Activated CD4-positive, alpha-beta T cell treated with anti-CD3 and anti-CD28 coated beads for 1 hour (primary cell): ENCODE results near the gene WIPF1.

Source experiments
- DNase-seq: peaks from one replicate; pipeline ENCODE4 v3.0.0-alpha.2; 2020

The WIPF1 gene

DNA sequence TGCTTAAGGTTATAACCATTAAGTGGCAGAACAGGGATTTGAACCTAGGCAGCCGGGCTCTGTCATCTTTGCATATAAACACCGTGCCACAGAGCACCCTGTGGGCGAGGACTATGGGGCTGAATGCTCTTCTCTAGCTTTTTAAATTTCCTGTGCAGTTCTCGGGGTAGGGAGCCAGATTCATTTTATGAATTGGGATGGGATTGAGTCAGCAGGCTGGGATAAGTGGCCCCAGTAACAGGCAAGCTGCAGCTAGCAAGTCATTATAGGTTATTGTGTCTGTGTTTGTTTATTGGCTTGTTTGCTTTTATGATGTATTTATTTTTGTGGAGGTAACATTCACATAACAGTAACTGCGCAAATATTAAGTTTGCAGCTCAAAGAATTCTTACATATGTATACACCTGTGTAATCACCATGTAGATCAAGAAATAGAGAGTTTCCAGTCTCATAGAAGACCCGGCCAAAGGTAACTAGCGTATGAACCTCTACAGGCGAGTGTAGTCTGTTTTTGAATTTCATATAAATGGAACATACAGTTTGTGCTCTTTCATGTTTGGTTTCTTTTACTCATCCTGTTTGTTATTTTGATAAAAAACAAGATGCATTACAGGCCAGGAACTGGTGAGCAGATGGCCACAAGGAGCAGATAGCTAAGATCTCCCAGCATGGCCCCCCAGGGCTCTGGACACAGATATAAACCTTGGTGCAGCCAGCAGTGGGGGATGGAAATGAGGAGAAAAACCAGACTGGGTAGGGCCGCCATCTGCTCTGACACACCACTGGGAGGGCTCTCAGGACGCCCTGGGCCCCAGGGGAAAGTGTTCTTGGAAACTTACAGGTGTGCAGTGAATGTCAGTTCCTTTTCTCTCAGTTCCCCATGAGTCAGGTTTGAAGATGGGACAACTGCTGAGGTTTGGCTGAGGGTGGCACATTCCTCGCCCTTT is 61.6 kb downstream of the WIPF1 start:
- DNase-seq: no peak

DNA sequence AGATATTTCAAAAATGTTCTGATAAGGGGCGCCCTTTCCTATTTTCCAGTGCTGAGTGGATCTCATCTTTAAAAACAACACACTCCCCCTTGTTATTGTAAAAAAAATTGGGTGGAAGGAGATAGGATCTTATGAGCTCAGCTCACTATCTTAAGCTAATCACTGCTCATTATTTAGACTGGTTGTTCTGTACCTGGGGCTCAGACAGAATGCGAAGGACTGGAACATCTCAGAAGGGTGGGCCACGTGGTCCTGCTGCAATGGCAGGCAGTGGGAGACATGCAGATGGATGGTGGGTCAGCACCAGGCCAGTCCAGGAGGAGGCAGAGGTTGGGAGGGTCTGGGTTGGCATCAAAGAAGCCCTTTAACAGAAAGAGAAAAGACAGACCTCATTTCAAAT is 62.5 kb downstream of the WIPF1 start:
- no peak for DNase-seq

DNA sequence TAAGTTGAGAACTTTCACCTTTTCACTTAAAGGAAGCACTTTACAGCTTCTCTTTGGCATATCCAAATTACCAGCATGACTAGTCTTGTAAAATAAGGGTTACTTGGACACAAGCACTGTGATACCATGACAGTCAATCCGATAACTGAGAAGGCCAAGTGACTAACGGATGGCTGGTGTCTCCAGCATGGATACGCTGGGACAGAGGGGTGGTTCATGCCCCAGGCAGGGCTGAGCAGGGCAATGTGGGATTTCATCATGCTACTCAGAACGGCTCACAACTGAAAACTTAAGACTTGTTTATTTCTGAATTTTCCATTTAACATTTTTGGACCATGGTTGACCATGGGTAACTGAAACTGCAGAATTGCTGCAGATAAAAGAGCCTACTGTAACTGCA is 67.7 kb downstream of the WIPF1 start:
- DNase-seq: no peak

DNA sequence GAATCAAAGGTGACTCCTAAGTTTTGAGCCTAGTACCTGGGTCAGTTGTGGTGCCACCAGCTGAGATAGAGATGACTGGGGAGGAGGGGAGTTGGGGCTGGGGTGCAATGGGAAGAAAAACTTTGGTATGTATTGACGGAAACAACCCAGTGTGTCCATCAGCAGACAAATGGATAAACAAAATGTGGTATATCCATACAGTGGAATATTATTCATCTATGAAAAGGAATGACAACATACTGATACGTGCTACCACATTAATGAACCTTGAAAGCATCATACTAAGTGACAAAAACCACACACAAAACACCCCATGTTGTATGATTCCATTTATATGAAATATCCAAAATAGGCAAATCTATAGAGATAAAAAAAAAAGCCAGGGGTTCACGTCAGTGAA is 69.6 kb downstream of the WIPF1 start:
- no peak for DNase-seq

DNA sequence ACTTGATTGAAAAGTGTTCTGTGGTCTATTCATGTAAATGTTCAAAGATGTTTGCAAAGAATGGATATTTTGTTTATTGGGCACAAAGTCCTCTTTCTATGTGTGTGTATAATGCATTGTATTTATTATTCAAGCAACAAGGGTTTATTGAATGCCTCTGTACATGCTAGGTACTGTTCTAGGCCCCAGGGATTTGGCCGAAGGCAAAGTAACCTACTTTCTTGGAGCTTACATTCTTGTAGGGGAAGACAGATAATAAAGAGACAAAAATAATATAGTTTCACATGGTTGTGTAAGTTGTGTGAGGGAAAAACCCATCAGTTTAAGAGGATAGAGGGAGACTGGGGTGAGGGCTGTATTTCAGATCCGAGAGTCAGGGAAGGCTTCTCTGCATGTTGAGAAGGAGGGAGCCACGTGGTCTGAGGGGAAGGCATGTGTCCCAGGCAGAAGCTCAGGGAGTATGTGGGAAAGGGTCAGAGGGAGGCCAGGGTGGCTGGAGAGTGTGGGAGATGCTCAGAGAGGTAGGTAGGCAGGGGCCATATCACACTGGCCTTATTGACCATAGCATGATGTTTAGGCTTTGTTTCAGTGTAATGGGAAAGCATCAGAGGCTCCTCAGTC is 70.4 kb downstream of the WIPF1 start:
- no peak for DNase-seq

DNA sequence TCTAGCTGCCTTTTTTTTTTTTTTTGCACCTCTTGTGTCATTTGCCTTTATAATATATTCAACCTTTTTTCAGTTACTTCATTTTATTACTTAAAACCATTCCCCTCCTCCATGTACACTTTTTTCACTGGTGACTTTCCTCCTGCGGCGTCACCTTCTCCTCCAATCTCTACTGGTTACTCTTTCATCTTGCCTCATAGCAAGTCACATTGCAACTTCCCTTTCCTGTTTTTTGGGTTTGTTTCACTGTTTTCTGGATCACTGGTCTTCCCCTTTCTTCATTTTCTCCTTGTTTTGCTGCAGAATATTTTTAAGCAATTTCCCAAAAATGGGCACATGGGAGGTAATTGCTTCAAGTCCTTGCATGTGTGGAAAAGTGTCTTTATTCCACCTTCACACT is 73.1 kb downstream of the WIPF1 start:
- no peak for DNase-seq

DNA sequence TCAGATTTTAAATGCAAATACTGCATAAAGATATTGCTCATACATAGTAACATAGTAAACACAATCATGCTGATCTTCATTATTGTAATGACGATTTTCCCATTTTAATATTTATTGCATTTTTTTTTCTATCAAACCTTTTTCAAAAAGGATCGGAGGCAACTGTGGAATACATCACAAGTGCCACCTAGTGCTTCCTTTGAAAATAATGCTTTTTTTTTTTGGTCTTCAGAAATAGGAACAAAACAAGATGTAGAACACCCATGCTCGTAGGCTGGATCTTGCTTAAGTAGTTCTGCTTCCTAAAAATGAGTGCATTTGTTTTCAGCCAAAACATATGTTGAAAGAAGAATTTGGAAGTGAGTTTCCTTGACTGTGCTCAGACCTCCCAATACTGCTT is 75.1 kb downstream of the WIPF1 start:
- no peak for DNase-seq

DNA sequence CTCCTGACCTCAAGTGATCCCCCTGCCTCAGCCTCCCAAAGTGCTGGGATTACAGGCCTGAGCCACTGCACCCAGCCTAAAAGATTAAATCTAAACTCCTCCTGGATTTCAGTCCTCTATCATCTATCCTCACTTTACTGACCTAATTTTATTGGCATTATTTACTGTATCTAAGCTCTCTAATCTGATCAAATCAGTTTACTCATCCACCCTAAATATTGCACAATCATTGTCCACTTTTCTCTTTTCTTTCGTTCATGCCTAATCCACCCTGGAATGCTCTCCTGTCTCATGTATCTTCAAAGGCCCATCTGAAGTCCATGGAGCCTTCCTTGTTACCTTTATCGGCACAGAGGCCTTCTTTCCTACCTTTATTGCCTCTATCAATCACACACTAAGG is 79.2 kb downstream of the WIPF1 start:
- DNase-seq: no peak

DNA sequence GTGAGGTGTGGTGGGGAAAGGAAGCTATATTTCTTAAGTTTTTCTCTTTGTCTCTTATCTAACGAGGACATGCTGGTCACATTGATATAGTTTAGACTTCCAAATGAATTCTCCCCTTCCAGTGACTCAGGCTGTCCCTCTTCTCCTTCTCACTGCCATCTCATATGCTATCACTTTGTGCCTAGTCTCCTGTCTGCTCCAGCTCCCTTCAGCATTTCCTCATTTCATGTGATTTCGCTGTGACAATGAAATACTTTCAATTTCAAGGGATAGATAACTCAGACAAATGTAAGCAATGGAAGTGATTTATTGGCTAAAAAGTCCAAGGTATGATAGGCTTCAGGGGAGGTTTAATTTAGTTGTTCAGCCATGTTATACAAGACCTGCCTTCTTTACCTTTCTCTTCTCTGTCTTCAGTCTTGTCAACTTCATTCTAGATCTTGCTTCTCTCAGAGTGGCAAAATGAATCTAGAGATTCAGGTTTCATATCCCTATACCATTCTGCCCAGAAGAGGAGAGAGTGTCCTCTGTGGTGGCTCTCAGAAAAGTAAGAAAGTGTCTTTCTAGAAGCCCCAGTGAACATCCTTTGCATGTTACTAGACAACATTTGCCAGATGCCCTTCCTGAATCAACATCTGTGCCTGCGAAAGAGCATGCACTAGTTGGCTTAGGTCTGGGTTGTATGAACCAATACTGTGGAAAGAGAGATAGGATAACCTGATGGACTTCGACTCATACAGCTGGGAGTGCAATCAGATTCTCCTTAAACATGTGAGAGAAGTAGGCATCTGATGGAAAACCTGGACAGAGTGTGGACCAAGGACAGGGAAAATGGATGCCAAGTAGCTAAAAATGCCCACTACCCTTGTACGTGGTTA is 80.9 kb downstream of the WIPF1 start:
- no peak for DNase-seq

DNA sequence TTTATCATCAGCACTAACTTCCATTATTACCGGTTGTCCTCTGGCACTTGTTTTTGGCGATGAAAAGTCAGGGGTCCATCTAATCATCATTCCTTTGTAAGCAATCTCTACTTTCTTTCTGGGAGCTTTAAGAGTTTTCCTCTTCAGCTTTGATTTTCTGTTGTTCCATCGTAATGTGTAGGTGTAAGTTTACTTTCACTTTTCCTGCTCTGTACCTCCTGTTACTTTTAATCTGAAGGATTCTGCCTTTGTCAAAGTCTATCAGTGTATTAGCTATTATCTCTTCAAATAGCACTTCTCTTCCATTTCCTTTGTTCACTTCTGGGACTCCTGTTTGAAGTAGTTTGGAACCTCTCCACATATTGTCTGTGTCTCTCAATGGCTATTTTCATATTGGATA is 85.3 kb downstream of the WIPF1 start:
- DNase-seq: no peak

DNA sequence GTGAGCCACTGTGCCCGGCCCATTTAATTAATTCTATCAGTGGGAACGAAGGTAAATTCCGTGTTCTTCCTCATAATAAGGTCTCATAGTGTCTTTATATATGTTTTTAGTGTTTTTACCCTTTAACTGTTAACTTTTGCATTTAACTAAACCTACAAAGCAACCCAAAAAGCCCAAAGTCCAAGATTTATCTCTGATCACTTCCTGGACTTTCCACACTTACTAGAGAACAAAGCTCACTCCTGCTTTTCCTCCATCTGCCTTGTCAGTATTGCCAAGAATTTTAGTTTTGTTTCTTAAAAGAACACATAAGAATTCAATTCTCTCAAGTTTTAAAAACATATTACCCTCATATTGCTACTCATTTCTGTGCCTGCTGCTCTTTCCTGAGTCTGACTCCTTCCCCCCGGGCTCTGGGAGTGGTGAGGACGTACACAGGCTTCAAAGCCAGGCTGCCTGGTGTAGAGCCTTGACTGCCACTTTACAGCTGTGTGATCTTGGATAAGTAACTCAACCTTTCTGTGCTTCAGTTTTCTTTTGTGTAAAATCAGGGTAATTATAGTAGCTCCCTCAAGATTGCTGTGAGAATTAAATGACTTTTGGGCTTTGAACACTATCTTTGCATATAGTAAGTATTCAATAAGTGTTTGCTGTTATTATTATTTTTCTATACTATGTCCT is 85.9 kb downstream of the WIPF1 start:
- no peak for DNase-seq

DNA sequence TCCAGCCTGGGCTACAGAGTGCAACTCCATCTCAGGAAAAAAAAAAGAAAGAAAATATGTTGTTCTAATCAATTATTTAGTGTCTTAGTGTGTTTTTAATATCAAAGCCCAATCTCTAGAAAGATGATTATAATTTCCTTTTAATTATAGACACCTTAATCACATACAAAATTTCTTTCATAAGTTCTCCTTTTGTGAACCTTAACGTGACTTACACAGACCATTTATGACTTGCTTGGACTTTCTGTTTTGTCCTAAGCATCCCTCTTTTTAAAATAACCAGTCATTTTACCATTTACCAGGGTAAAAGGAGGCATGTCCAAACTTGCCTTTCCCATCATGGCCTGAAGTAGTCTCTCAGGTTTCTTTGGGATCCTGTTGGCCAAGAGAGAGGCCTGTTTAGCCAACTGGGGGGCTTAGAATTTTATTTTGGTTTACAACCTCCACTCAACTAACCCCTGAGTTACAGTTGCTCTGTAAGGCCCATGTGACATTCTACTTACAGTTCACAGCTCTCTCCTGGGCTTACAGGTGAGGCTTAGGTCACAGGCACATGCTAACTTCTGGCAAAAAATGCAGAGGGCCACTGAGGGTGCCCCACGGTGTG is 86.9 kb downstream of the WIPF1 start:
- DNase-seq: no peak
